K562 (cell line): Measurements from ENCODE around the gene KCNK18. TPM values are rescaled to one million over a fixed set of nuclear protein-coding genes. Genes with fewer than 3 reads are reported as not detected.

ENCODE experiments used
- ATAC-seq: fragments of 200-7000 bp; cut with Tn5 transposase; 3 replicates; pipeline ENCODE4 v1.9.1; 2020; ENCODE audit warnings: moderate library complexity
- BruUV-seq: library from RNA; stranded (reverse); fragments of 400-500 nt; replicated peaks from 2 replicates; lab custom pipeline; 2021; lab: Mats Ljungman, UMichigan
- CTCF ChIA-PET: fragments of 300-600 bp; formaldehyde crosslinking; extraction: SDS; loops from one replicate; lab custom pipeline; 2021; ENCODE audit warnings: low intra/inter-chr PET ratio; lab: Yijun Ruan, JAX
- POLR2A ChIA-PET: fragments of 300-600, 350-650 bp; sonication (Branson Sonifier 250); formaldehyde crosslinking; extraction: SDS; loops from one replicate; lab custom pipeline; 2021; ENCODE audit warnings: antibody characterized with exemption, inconsistent platforms; lab: Yijun Ruan, JAX
- DNase-seq, 4 experiments: peaks; one replicate each; pipeline versions ENCODE4 v3.0.0 to v3.0.0-alpha.2; 2011 to 2018; ENCODE audit warnings: low spot score in 3 of 4, mixed read lengths in 3 of 4; ENCODE audit errors: extremely low read depth in 1 of 4
- FAIRE-seq: peaks from 2 replicates; lab custom pipeline; 2011; peaks lifted over from hg19 to GRCh38; lab: Jason Lieb, UNC
- H2AFZ ChIP-seq: 2 replicates; pipeline ENCODE4 v1.6.0; 2011; ENCODE audit warnings: low read depth, low read length, control low read depth, inconsistent platforms
- H3K27ac ChIP-seq: fragments of 200-600 bp; 3 replicates; pipeline ENCODE4 v1.8.0; 2011; ENCODE audit warnings: low read depth, mild to moderate bottlenecking, control low read depth, inconsistent platforms, low read length, moderate library complexity, mixed read lengths; ENCODE audit errors: extremely low read depth
- H3K27me3 ChIP-seq, 2 experiments: fragments of 300-600 bp in 1 of 2; 2 replicates in 1 of 2; 3 replicates in 1 of 2; pipeline versions ENCODE4 v1.6.0 to v1.8.0; 2011; ENCODE audit warnings: inconsistent platforms in 2 of 2, low read length in 2 of 2, mild to moderate bottlenecking in 1 of 2, mixed read lengths in 1 of 2, moderate library complexity in 1 of 2; ENCODE audit not compliant: control insufficient read depth in 2 of 2, insufficient read depth in 2 of 2
- H3K36me3 ChIP-seq: fragments of 300-600 bp; 3 replicates; pipeline ENCODE4 v1.8.0; 2011; ENCODE audit warnings: mild to moderate bottlenecking, low read length, inconsistent platforms; ENCODE audit not compliant: control insufficient read depth, insufficient read depth
- H3K4me1 ChIP-seq, 2 experiments: fragments of 200-600 bp in 1 of 2; replicated peaks in 1 of 2; 2 replicates in 1 of 2; 3 replicates in 1 of 2; pipeline versions ENCODE4 v1.5.1 to v1.8.0; 2011; ENCODE audit warnings: inconsistent platforms in 2 of 2, low read length in 2 of 2, mild to moderate bottlenecking in 1 of 2, mixed read lengths in 1 of 2, moderate library complexity in 1 of 2; ENCODE audit not compliant: control insufficient read depth in 2 of 2, insufficient read depth in 2 of 2
- H3K4me2 ChIP-seq: 2 replicates; pipeline ENCODE4 v1.6.1; 2011; ENCODE audit warnings: low read length, control low read depth, inconsistent platforms, mixed read lengths; ENCODE audit not compliant: insufficient read depth
- H3K4me3 ChIP-seq: fragments of 200-600 bp; sonication (generic), shearing (Covaris generic); 2 replicates; pipeline ENCODE4 v1.5.1; 2016; ENCODE audit warnings: control low read depth, inconsistent platforms
- H3K79me2 ChIP-seq: fragments of 200-600 bp; 3 replicates; pipeline ENCODE4 v1.8.0; 2011; ENCODE audit warnings: low read length, inconsistent platforms; ENCODE audit not compliant: control insufficient read depth, insufficient read depth
- H3K9ac ChIP-seq, 2 experiments: 2 replicates each; pipeline versions ENCODE4 v1.6.0 to v1.6.1; 2011; ENCODE audit warnings: low read depth in 2 of 2, low read length in 2 of 2, control low read depth in 1 of 2, inconsistent platforms in 1 of 2, mild to moderate bottlenecking in 1 of 2, mixed read lengths in 1 of 2; ENCODE audit not compliant: insufficient read depth in 1 of 2
- H3K9me1 ChIP-seq: one replicate; pipeline ENCODE4 v1.6.0; 2011; ENCODE audit warnings: inconsistent platforms, mild to moderate bottlenecking, low read length, moderate library complexity; ENCODE audit not compliant: control insufficient read depth, insufficient read depth
- H3K9me3 ChIP-seq: replicated peaks from 2 replicates; pipeline ENCODE4 v1.5.1; 2011; ENCODE audit warnings: low read depth, low read length, inconsistent platforms; ENCODE audit not compliant: control insufficient read depth, insufficient read depth
- H4K20me1 ChIP-seq: replicated peaks from 2 replicates; pipeline ENCODE4 v1.6.1; 2011; ENCODE audit warnings: low read length, inconsistent platforms, mixed read lengths; ENCODE audit not compliant: control insufficient read depth, insufficient read depth
- RBM22 ChIP-seq: fragments of 200-400 bp; formaldehyde crosslinking; IDR thresholded peaks from 2 replicates; pipeline ENCODE4 v1.6.1; 2018; ENCODE audit warnings: low read length, low read depth; ENCODE audit not compliant: poor library complexity, severe bottlenecking
- RNF2 ChIP-seq: sonication (generic); IDR thresholded peaks from 2 replicates; pipeline ENCODE4 v1.6.1; 2016
- ZFP36 ChIP-seq: fragments of 150-350 bp; IDR thresholded peaks from 2 replicates; pipeline ENCODE4 v1.6.1; 2018; ENCODE audit warnings: low read length, low read depth; ENCODE audit not compliant: partially characterized antibody
- WGBS: fragments of 100-300 bp; shearing (Covaris generic); methylation state at CpG from one replicate; pipeline ENCODE4 v1.1.6; 2016; ENCODE audit warnings: low coverage, mixed read lengths; ENCODE audit not compliant: insufficient coverage; ENCODE audit errors: missing lambda C conversion rate; 5-methylcytosine and 5-hydroxymethylcytosine counted together
- in situ Hi-C: fragments of 300-500 bp; cut with MboI; formaldehyde crosslinking; loops from 4 replicates; pipeline ENCODE4 v1.15.0; 2018; ENCODE audit warnings: inconsistent platforms, mixed read lengths
- intact Hi-C: fragments of 100-400 bp; cut with micrococcal nuclease; formaldehyde crosslinking; loops from 2 replicates; pipeline ENCODE4 v1.14.2; 2022
- polyA plus RNA-seq, 8 experiments: library from polyadenylated mRNA; depleted of rRNA in 4 of 8; stranded (reverse) in 5 of 8; unstranded in 3 of 8; fragments of >200 nt; fragmentation: Nextera tagmentation in 2 of 8; fragmentation: Illumina TruSeq in 1 of 8; extraction: Ambion mirVana in 2 of 8; extraction: Trizol in 1 of 8; gene quantifications; 2 replicates each; pipeline versions ENCODE4 v1.2.1 to v1.2.3, GENCODE V29; 2011 to 2014; ENCODE audit warnings: inconsistent platforms in 1 of 8, missing spikeins in 1 of 8
- total RNA-seq, 7 experiments: library from RNA; depleted of rRNA in 6 of 7; stranded (reverse); fragments of >200 nt in 6 of 7; fragmentation: Illumina TruSeq in 2 of 7; extraction: Trizol in 2 of 7; gene quantifications; 2 replicates each; pipeline versions ENCODE4 v1.2.1 to v1.2.3, GENCODE V29; 2011 to 2021; ENCODE audit warnings: low replicate concordance in 1 of 7

KCNK18 gene
- total and polyA plus RNA-seq, 9 of the 15 experiments (the other 6 are each of a cell fraction or from before 2014, with no cell fraction given) = not detected

DNA sequence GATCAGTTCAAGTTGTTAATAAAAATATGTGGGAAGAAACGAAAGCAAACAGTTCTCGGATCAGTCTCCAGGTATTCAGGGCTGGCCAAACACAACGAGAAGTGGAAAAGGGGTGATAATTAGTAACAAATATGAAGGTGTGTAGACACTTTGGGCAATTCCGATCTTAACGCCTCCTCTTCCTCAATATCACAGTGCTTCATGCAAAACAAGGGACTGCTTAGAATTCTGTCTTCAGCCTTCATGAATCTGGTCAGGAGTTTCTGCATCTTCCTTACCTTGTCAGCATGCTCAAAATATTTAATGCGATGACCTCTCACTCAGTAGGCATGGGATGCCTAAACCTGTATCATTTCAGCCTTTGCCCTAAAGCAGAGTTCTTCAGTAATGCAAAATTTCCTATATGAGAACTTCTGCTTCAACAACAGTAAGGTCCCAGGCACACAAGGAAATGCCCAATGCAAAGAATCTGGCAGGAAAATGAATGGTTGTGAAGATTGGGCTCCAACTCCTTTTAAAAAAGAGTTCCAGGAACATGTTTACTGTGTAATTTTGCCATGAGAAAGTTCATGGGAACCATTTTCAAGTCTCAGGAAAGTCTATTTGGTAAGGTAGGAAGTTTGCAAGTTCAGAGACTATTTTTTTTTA lies 35.8 kb upstream of the KCNK18 start:
- Histone ChIP-seq H3K27ac (no peak overlapping the region), H3K79me2 (no peaks in the 10 kb centered on the region), H3K4me2 (no peak overlapping the region), H3K9me1 (no peaks in the 10 kb centered on the region), H3K9ac (no peak overlapping the region), H3K9me3 (no peaks in the 10 kb centered on the region), H2AFZ (no peak overlapping the region), H3K4me3 (no peak overlapping the region), H3K36me3 (no peaks in the 10 kb centered on the region), H3K27me3 (peaks cover 23 to 52% of the 10 kb centered on the region in 2 experiments; a peak in 4 of 5 replicates), H4K20me1 (peaks cover 4% of the 10 kb centered on the region; the same call in 1 of the 2 replicates), H3K4me1 (peaks cover 0 to 18% of the 10 kb centered on the region in 2 experiments; a peak in 2 of 5 replicates)
- BruUV-seq = no TSS peak
- no peak for ATAC-seq
- in situ Hi-C loops (loop anchor here (25.0 kb wide), 1 partner anchor 699 kb away; no protein-coding TSS in a partner anchor), intact Hi-C loops (no loop called here)
- no peak for DNase-seq
- TF ChIP-seq RBM22 = no peak
- TF ChIP-seq RNF2 = 0 out of 2 replicates have a peak, but pooled peaks have one; percentile 12
- peak; percentile 11 for TF ChIP-seq ZFP36
- CTCF ChIA-PET = no interaction called here
- no peak for FAIRE-seq
- whole genome bisulfite sequencing = 4% methylated on average over 5 of the region's 6 CpGs
- POLR2A ChIA-PET = no interaction called here
